ENCODE data around the gene RHOC.

GRCh38 chr1:112693821-112694220 is 13.1 kb downstream of the RHOC start:
- TF ChIP-seq CTCF (conservative IDR thresholded peaks at IDR 0.05 in 1 of 2, IDR thresholded peaks at IDR 0.05 in 1 of 2; ENCODE audit: low read depth in 1 of 2, low read length in 2 of 2) (no peak), EZH2 (IDR thresholded peaks at IDR 0.05; ENCODE audit: low read length, missing control alignments) (no peak)
